ENCODE measurements around the gene MRGPRX3.

DNA sequence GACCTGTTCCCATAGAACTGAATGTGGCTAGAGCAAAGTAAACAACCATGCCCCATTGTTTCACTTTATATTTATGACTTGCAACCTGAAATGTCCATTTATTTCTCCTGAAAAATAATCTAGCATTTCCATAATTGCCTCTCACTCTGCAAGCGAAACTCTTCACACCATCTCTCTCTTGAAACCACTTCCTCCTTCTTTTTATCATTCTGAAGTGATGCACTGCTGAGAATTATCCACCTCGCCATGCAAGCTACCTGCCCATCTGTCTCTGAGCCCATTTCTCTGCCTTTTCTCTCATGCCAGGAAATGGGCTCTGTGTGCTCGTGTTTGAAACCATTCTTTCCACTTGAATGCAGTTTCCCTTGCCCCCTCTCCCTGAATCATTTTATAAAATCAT lies 13.5 kb downstream of the MRGPRX3 start:
- TF ChIP-seq, protein P1, sequence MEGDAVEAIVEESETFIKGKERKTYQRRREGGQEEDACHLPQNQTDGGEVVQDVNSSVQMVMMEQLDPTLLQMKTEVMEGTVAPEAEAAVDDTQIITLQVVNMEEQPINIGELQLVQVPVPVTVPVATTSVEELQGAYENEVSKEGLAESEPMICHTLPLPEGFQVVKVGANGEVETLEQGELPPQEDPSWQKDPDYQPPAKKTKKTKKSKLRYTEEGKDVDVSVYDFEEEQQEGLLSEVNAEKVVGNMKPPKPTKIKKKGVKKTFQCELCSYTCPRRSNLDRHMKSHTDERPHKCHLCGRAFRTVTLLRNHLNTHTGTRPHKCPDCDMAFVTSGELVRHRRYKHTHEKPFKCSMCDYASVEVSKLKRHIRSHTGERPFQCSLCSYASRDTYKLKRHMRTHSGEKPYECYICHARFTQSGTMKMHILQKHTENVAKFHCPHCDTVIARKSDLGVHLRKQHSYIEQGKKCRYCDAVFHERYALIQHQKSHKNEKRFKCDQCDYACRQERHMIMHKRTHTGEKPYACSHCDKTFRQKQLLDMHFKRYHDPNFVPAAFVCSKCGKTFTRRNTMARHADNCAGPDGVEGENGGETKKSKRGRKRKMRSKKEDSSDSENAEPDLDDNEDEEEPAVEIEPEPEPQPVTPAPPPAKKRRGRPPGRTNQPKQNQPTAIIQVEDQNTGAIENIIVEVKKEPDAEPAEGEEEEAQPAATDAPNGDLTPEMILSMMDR (IDR thresholded peaks at IDR 0.05) = no peak
- no peak for TF ChIP-seq POLR2A (IDR thresholded peaks at IDR 0.05)
